Keratinocyte (primary cell): ENCODE measurements around the gene TYW3. TPM values are rescaled to one million over a fixed set of nuclear protein-coding genes. Genes with fewer than 3 reads are reported as not detected.

ENCODE experiments used
- DNase-seq: peaks from one replicate; pipeline ENCODE4 v3.0.0-alpha.2; 2011; ENCODE audit warnings: low read depth, missing footprints, low spot score
- FAIRE-seq: peaks from 2 replicates; lab custom pipeline; 2011; peaks lifted over from hg19 to GRCh38; lab: Jason Lieb, UNC
- H2AFZ ChIP-seq: 2 replicates; pipeline ENCODE4 v1.6.0; 2012; ENCODE audit warnings: low read length, control low read depth, inconsistent platforms; ENCODE audit not compliant: control insufficient read depth
- H3K27ac ChIP-seq: 2 replicates; pipeline ENCODE4 v1.5.1; 2011; ENCODE audit warnings: low read length; ENCODE audit not compliant: control insufficient read depth, insufficient read depth
- H3K27me3 ChIP-seq: 3 replicates; pipeline ENCODE4 v1.6.0; 2011; ENCODE audit warnings: low read length; ENCODE audit not compliant: control insufficient read depth, insufficient read depth; ENCODE audit errors: extremely low read depth
- H3K36me3 ChIP-seq, 2 experiments: 2 replicates in 1 of 2; 3 replicates in 1 of 2; pipeline ENCODE4 v1.5.1; 2011; ENCODE audit warnings: low read length in 2 of 2, mild to moderate bottlenecking in 1 of 2; ENCODE audit not compliant: control insufficient read depth in 2 of 2, insufficient read depth in 2 of 2; ENCODE audit errors: extremely low read depth in 1 of 2
- H3K4me1 ChIP-seq: 3 replicates; pipeline ENCODE4 v1.5.1; 2011; ENCODE audit warnings: low read length; ENCODE audit not compliant: control insufficient read depth, insufficient read depth; ENCODE audit errors: extremely low read depth
- H3K4me2 ChIP-seq: 3 replicates; pipeline ENCODE4 v1.6.0; 2011; ENCODE audit warnings: low read depth, low read length; ENCODE audit not compliant: control insufficient read depth, insufficient read depth; ENCODE audit errors: extremely low read depth
- H3K4me3 ChIP-seq, 3 experiments: fragments of 200-600 bp in 1 of 3; sonication (generic) in 1 of 3; 2 replicates in 2 of 3; 3 replicates in 1 of 3; pipeline ENCODE4 v1.5.1; 2011 to 2016; ENCODE audit warnings: low read length in 3 of 3, mild to moderate bottlenecking in 3 of 3, control low read depth in 2 of 3, inconsistent platforms in 1 of 3, low read depth in 1 of 3, mixed read lengths in 1 of 3, mixed run types in 1 of 3, moderate library complexity in 1 of 3; ENCODE audit not compliant: control insufficient read depth in 2 of 3, insufficient read depth in 2 of 3; ENCODE audit errors: extremely low read depth in 1 of 3
- H3K79me2 ChIP-seq: 2 replicates; pipeline ENCODE4 v1.6.0; 2012; ENCODE audit warnings: low read length; ENCODE audit not compliant: control insufficient read depth, insufficient read depth
- H3K9ac ChIP-seq: 3 replicates; pipeline ENCODE4 v1.6.0; 2011; ENCODE audit warnings: low read length; ENCODE audit not compliant: control insufficient read depth, insufficient read depth; ENCODE audit errors: extremely low read depth
- H3K9me1 ChIP-seq: 3 replicates; pipeline ENCODE4 v1.6.0; 2011; ENCODE audit warnings: low read length; ENCODE audit not compliant: control insufficient read depth, insufficient read depth; ENCODE audit errors: extremely low read depth
- H3K9me3 ChIP-seq: 2 replicates; pipeline ENCODE4 v1.5.1; 2012; ENCODE audit warnings: low read depth, low read length; ENCODE audit not compliant: control insufficient read depth
- H4K20me1 ChIP-seq: 3 replicates; pipeline ENCODE4 v1.6.0; 2011; ENCODE audit warnings: low read length; ENCODE audit not compliant: control insufficient read depth, insufficient read depth; ENCODE audit errors: extremely low read depth
- EZH2 ChIP-seq: IDR thresholded peaks from one replicate; pipeline ENCODE4 v1.6.1; 2012; ENCODE audit warnings: inconsistent platforms, mild to moderate bottlenecking, low read length, moderate library complexity
- dilution Hi-C: fragments of 300-500 bp; cut with MboI; formaldehyde crosslinking; loops from one replicate; pipeline ENCODE4 v1.7.0; 2020; ENCODE audit warnings: low sequenced_read_pairs; ENCODE audit not compliant: extremely low pct_ligation_motif_present
- polyA plus RNA-seq, 5 experiments: library from polyadenylated mRNA; depleted of rRNA in 3 of 5; stranded (reverse) in 3 of 5; stranded (forward) in 1 of 5; unstranded in 1 of 5; fragments of >200 nt; gene quantifications; 1 replicate in 1 of 5; 2 replicates in 3 of 5; 3 replicates in 1 of 5; pipeline versions ENCODE4 v1.2.1 to v1.2.3, GENCODE V29; 2011 to 2012; ENCODE audit warnings: missing spikeins in 2 of 5, low read depth in 1 of 5, low replicate concordance in 1 of 5
- TF ChIP-seq, protein P1 (sequence below), 3 experiments: IDR thresholded peaks in 1 of 3; conservative IDR thresholded peaks in 1 of 3; optimal IDR thresholded peaks in 1 of 3; 2 replicates in 2 of 3; 3 replicates in 1 of 3; pipeline versions ENCODE3 to v1.5.1; 2011; ENCODE audit warnings: low read length in 3 of 3, mild to moderate bottlenecking in 3 of 3, moderate library complexity in 2 of 3, control low read depth in 1 of 3, inconsistent platforms in 1 of 3; ENCODE audit not compliant: insufficient read depth in 2 of 3; ENCODE audit errors: extremely low read depth in 1 of 3

TYW3 gene
- polyA plus RNA-seq, 1 donor (not counting 4 experiments of a cell fraction or from before 2014, with no cell fraction given), result 25.9 TPM

DNA sequence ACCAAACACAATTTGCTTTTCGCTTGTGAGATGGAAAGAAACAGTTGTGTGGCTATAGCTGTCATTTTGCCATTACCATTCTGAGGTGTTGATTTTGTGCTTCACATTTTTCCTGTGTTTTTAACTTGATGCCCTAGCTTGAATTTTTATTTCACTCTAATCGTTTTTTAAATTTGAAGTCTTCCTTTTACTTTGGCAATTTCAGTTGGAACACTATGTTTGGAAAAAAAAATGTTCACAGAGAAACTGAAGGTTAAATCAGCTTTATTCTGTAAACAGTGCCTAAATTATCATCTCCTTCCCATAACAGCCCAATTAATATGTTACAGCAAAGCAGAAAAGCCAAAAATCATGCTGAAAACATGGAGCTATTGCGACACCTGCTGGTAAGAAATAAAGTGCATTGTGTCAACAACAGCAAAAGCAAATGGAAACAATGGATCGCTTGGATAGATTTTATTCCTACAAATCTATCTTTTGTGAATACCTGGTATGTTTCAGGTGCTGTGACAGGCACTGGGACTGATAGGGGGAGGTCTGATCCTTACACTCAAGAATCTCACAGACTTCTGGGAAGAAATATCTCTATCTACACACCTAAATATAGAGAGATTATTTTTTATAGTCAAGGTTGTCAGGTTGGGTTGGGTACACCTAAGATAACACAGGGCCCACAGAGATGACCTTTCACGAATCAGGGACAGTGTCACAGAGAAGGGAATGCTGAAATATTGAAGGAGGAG is 43.2 kb upstream of the TYW3 start:
- no peaks in the 10 kb centered on the region for H3K9me3 ChIP-seq
- no peak for DNase-seq
- H3K9me1 ChIP-seq, result no peaks in the 10 kb centered on the region
- H2AFZ ChIP-seq, result no peak overlapping the region
- no peak for TF ChIP-seq EZH2
- TF ChIP-seq, protein P1, sequence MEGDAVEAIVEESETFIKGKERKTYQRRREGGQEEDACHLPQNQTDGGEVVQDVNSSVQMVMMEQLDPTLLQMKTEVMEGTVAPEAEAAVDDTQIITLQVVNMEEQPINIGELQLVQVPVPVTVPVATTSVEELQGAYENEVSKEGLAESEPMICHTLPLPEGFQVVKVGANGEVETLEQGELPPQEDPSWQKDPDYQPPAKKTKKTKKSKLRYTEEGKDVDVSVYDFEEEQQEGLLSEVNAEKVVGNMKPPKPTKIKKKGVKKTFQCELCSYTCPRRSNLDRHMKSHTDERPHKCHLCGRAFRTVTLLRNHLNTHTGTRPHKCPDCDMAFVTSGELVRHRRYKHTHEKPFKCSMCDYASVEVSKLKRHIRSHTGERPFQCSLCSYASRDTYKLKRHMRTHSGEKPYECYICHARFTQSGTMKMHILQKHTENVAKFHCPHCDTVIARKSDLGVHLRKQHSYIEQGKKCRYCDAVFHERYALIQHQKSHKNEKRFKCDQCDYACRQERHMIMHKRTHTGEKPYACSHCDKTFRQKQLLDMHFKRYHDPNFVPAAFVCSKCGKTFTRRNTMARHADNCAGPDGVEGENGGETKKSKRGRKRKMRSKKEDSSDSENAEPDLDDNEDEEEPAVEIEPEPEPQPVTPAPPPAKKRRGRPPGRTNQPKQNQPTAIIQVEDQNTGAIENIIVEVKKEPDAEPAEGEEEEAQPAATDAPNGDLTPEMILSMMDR (optimal IDR thresholded peaks at IDR 0.05 in 1 of 3, IDR thresholded peaks at IDR 0.05 in 1 of 3, conservative IDR thresholded peaks at IDR 0.05 in 1 of 3; ENCODE audit: extremely low read depth in 1 of 3, insufficient read depth in 2 of 3, low read length in 3 of 3), result peak; percentile 50 to 73 (median 66)
- H3K4me3 ChIP-seq, result no peak overlapping the region
- H3K4me1 ChIP-seq, result peaks cover 4% of the 10 kb centered on the region
- dilution Hi-C loops, result no loop called here
- H3K36me3 ChIP-seq, result no peaks in the 10 kb centered on the region
- H3K27me3 ChIP-seq, result no peaks in the 10 kb centered on the region
- H3K79me2 ChIP-seq, result no peaks in the 10 kb centered on the region
- no peak overlapping the region for H3K9ac ChIP-seq
- H4K20me1 ChIP-seq, result no peaks in the 10 kb centered on the region
- no peak overlapping the region for H3K4me2 ChIP-seq
- FAIRE-seq, result peak; percentile 79
- H3K27ac ChIP-seq, result no peak overlapping the region

DNA sequence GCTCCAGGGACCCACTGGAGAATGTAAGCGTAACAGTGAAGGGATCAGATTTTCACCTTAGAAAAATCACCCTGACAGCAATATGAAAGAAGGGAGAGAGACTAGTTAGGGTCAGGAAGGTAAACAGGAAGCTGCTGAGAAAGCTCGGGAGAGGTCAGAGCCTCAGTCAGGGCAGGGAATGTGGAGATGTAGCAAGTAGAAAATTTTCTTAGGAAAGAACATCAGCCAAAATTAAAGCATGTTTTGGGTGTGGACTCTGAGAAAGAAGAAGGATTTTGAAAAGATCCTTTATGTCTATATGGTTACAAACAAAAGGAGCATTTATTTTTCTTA is 42.6 kb upstream of the TYW3 start:
- H4K20me1 ChIP-seq, result no peaks in the 10 kb centered on the region
- H3K9me3 ChIP-seq, result no peaks in the 10 kb centered on the region
- H3K4me2 ChIP-seq, result no peak overlapping the region
- no peak overlapping the region for H3K27ac ChIP-seq
- no peak overlapping the region for H3K9ac ChIP-seq
- DNase-seq, result no peak
- no peak for FAIRE-seq
- H2AFZ ChIP-seq, result no peak overlapping the region
- dilution Hi-C loops, result no loop called here
- no peaks in the 10 kb centered on the region for H3K36me3 ChIP-seq
- H3K9me1 ChIP-seq, result no peaks in the 10 kb centered on the region
- H3K79me2 ChIP-seq, result no peaks in the 10 kb centered on the region
- no peak overlapping the region for H3K4me3 ChIP-seq
- no peaks in the 10 kb centered on the region for H3K27me3 ChIP-seq
- TF ChIP-seq EZH2, result no peak
- TF ChIP-seq, protein P1 (optimal IDR thresholded peaks at IDR 0.05 in 1 of 3, IDR thresholded peaks at IDR 0.05 in 1 of 3, conservative IDR thresholded peaks at IDR 0.05 in 1 of 3; ENCODE audit: extremely low read depth in 1 of 3, insufficient read depth in 2 of 3, low read length in 3 of 3), result no peak
- H3K4me1 ChIP-seq, result peaks cover 4% of the 10 kb centered on the region
